Measurements from ENCODE around the gene TOMM6. TPM values are rescaled to one million over a fixed set of nuclear protein-coding genes. Genes with fewer than 3 reads are reported as not detected.
"Not testable (repeated sequence)": the region's sequence is repeated elsewhere in the genome, so short reads cannot be mapped to it uniquely, and the experiment has no call there.

Gene TOMM6
- polyA plus RNA-seq, 4 donors, result 163 to 259 (median 227) TPM

DNA sequence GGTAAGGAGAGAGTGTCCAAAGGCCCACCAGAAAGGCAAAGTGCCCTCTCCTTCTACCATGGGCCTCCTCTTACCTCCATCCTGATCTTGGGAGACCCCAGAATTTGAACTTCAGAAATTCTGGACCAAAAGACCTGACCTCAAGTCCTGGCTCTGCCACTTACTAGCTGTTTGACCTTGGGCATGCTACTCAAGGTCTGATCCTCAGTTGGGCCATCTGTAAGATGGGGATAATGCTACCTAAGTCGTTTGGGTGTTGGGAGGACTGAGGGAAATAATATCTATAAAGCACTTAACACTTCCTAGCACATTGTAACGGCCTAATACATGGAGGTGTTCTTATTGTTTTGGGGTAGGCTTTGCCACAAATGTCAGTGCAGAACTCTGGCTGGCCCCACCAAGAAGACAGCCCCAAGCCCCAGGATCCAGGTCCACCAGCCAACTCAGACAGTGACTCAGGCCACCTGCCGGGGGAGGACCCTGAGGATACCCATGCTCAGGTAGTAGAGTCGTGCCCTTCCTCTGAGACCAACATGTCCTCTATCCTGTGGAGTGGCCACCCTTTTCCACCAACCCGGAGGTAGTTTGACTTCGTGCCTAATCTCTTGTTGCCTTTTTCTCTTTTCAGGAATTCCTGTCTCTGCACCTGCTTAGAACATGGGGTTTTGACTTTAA, 4.3 kb upstream of the TOMM6 start:
- no peak for DNase-seq (ENCODE audit: low read depth in 4 of 4, low spot score in 3 of 4)

DNA sequence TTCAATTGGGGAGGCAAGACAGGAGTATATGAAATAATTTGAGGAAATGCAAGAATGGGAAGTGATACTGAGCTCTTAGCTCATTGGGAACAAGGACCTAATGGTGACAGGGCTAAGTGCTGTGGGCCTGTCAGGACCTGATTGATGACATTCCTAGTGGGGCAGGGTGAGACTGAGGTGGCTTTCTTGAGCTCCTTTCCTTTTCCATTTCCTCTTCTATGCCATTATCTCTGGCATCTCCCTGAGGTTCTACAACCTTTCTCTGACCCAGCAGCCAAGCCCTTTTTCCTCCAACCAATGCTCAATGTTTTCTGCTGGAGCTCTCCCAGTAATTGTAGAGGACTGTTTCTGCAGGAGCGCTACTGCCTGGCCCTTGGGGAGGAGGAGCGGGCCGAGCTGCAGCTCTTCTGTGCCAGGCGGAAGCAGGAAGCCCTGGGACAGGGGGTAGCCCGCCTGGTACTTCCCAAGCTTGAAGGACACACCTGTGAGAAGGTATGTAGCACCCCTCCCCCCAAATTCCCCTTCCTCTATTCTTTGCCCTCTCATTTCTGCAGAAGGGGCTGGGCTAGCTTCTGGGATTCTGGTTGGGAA, 2.8 kb upstream of the TOMM6 start:
- no peak for DNase-seq (ENCODE audit: low read depth in 4 of 4, low spot score in 3 of 4)

DNA sequence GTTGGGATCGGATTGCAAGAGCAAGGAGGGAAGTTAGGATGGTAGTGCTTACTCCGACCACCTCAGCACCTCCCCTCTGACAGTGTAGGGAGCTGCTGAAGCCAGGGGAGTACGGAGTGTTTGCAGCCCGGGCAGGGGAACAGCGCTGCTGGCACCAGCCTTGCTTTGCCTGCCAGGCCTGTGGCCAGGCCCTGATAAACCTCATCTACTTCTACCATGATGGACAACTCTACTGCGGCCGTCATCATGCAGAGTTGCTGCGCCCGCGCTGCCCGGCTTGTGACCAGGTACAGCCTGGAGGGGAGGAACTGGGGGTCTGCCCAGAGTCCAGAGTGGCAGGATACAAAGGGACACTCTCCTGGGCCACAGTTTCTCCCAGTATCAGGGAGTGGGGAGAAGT, 2.2 kb upstream of the TOMM6 start:
- DNase-seq (ENCODE audit: low read depth in 4 of 4, low spot score in 3 of 4), result no peak

DNA sequence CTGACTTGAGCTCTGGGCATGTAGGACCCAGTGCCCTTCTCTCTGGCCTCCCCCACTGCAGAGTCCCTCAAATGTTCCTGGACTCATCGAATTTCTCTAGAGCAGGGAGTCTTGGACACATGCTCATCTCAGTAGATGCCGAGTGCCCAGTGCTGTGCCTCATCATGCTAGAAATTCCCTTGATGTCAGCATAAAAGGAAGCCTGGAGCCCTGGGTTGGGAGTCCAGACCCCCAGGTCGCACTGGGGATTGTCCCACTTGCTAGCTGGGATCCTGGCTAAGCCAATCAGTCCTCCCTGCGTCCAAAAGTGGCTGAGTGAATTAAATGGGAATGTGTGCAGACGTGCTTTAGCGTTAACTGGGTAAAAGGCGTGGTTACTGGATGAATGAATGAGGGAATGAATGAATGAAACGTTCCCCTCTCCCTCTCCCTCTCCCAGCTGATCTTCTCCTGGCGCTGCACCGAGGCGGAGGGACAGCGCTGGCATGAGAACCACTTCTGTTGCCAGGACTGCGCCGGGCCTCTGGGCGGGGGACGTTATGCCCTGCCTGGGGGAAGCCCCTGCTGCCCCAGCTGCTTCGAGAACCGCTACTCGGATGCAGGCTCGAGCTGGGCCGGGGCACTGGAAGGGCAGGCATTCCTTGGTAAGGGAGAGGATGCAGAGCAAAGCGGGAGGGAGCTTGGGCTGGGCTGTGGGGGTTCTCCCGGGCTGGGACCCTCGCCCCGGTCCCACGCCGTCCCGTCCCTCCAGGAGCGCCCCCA, 1.6 kb upstream of the TOMM6 start:
- no peak for DNase-seq (ENCODE audit: low read depth in 4 of 4, low spot score in 3 of 4)

- DNase-seq (ENCODE audit: low read depth in 4 of 4, low spot score in 3 of 4), result peak in 1 of 4 donors; percentile 68
Observed at GRCh38 chr6:41786451-41787218, 859 bp upstream of the TOMM6 start.

- DNase-seq (ENCODE audit: low read depth in 4 of 4, low spot score in 3 of 4), result no peak
Observed at GRCh38 chr6:41789390-41789724, 1.9 kb downstream of the TOMM6 start.

GRCh38 chr6:41790045-41790444, 2.6 kb downstream of the TOMM6 start:
- no peak for DNase-seq (ENCODE audit: low read depth in 4 of 4, low spot score in 3 of 4)

- no peak for DNase-seq (ENCODE audit: low read depth in 4 of 4, low spot score in 3 of 4)
Observed at GRCh38 chr6:41791305-41791704, 3.8 kb downstream of the TOMM6 start.

DNA sequence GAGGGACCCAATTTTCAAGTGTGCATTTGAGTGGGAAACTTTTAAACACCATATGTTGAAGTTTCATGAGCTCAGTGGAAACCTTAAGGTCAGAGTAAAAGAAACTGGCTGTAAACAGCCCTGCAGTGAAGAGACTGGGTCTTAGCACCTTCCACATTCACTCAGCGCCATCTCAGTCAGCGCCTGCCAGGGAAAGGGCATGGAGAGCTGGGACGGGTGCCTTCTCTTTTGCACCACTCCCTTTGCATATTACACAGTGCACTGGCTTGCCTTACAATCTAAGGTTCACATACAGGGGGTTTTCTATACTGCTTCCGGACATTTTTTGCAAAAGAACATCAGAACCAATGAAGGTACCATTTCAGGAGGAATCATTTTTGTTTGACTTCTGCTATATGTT, 4.5 kb downstream of the TOMM6 start:
- DNase-seq (ENCODE audit: low read depth in 4 of 4, low spot score in 3 of 4), result no peak

GRCh38 chr6:41796474-41796873, 9.0 kb downstream of the TOMM6 start:
- no peak for DNase-seq (ENCODE audit: low read depth in 4 of 4, low spot score in 3 of 4)

DNA sequence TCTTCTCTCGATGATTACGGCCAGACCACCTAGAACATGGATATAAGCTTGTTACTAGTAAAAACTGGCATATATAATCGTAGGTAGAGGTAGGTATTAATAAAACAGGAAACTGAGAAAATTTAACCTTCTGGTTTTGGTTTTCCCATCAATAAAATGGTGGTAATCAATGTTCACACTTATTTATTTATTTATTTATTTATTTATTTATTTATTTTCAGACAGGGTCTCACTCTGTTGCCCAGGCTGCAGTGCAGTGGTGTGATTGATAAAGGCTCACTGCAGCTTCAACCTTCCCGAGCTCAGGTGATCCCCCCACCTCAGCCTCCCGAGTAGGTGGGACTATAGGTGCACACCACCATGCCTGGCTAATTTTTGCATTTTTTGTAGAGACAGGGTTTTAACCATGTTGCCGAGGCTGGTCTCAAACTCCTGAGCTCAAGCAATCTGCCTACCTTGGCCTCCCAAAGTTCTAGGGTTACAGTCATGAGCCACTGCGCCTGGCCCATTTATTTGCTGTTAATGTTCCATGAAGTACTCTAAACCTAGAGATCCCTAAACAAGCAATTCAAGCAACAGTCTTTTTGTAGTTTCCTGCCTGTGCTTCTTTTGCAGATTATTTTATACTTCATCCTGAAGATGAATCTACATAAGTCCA, 11.5 kb downstream of the TOMM6 start:
- no peak for DNase-seq (ENCODE audit: low read depth in 4 of 4, low spot score in 3 of 4)

DNA sequence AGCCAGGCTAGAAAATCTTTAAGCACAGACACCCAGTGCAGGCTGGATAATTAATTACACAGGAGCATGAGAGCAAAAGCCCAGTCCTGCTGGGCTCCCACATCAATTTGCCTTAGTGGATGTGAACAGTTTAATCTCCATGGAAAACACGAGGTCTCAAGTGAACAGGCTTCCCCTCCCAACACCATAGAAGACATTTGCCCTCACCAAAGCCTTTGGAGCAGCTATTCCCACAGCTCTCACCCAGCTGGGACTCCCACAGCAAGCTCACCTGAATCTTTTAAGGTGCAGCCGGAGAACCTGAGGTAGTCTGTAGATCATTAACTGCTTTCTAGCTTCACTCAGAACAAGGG, 12.0 kb downstream of the TOMM6 start:
- no peak for DNase-seq (ENCODE audit: low read depth in 4 of 4, low spot score in 3 of 4)

DNA sequence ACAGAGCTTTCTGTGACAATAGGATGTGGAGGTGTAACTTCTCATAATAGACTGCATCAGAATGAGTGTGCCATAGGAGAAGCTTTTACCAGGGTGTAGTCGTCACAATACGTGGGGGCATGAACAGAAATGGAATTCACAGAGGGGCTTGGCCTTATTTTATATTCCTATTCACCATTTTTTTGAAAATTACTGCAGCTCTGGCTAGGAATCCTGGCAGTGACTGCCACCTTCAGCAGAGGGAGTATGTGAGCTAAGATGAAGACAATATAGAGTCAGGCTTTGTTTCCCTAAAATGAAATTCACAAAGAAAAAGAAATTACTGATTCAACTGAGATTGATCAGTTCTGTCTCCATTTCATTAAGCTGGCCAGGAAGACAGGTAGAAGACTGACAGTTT, 13.9 kb downstream of the TOMM6 start:
- DNase-seq (ENCODE audit: low read depth in 4 of 4, low spot score in 3 of 4), result no peak

- DNase-seq (ENCODE audit: low read depth in 4 of 4, low spot score in 3 of 4), result no peak
Observed at GRCh38 chr6:41805830-41806774, 18.6 kb downstream of the TOMM6 start.

DNA sequence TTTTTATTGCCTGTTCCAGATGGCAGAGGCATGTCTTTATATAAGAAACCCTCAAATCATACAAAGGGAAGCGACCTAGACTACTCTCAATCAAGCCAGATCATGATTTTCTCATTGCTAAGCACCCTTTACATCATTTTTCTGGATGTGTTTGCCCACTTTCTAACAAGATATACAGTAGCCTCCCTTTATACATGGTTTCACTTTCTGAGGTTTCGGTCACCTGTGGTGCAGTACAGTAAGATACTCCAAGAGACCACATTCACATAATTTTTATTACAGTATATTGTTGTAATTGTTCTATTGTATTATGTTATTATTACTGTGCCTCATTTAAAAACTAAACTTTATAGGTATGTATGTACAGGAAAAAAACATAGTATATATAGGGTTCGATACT, 23.6 kb downstream of the TOMM6 start:
- DNase-seq (ENCODE audit: low read depth in 4 of 4, low spot score in 3 of 4), result no peak

- DNase-seq (ENCODE audit: low read depth in 4 of 4, low spot score in 3 of 4), result not testable (repeated sequence)
Observed at GRCh38 chr6:41811946-41812345, 24.5 kb downstream of the TOMM6 start.

DNA sequence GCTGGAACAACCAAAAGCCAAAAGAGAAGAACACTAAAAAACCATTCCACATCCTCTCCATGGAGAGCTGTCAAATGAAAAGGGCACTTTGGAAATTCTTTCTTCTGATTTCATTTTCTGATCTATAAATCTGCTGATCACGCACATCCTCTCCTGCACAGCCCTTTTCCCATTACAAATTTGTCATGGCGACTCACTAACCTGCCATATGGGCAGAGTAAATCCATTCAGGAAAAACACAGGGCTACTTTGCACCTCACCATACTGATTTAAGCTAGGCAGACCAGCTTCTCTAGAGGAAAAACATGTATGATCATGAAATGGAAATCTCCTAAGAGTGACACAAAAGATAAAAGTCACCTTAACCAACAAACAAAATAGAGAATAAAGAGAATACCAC, 26.0 kb downstream of the TOMM6 start:
- DNase-seq (ENCODE audit: low read depth in 4 of 4, low spot score in 3 of 4), result no peak

- no peak for DNase-seq (ENCODE audit: low read depth in 4 of 4, low spot score in 3 of 4)
Observed at GRCh38 chr6:41813956-41814355, 26.5 kb downstream of the TOMM6 start.

- no peak for DNase-seq (ENCODE audit: low read depth in 4 of 4, low spot score in 3 of 4)
Observed at GRCh38 chr6:41814629-41815028, 27.1 kb downstream of the TOMM6 start.

- no peak for DNase-seq (ENCODE audit: low read depth in 4 of 4, low spot score in 3 of 4)
Observed at GRCh38 chr6:41815587-41815986, 28.1 kb downstream of the TOMM6 start.

Measured in left renal pelvis (tissue), 4 donors.